WERI-Rb-1 (cell line): Measurements from ENCODE around the gene PLPPR5.

Source experiments
- DNase-seq: peaks from one replicate; pipeline ENCODE4 v3.0.0-alpha.2; 2020
- H3K27ac ChIP-seq: fragments of 250-450 bp; sonication (Bioruptor Pico); 2 replicates; pipeline ENCODE4 v1.5.1; 2020; ENCODE audit warnings: mild to moderate bottlenecking, moderate library complexity
- H3K27me3 ChIP-seq: fragments of 250-450 bp; sonication (Bioruptor Pico); 2 replicates; pipeline ENCODE4 v1.5.1; 2021; ENCODE audit warnings: mild to moderate bottlenecking, low read depth, moderate library complexity; ENCODE audit not compliant: insufficient read depth, severe bottlenecking
- H3K36me3 ChIP-seq: fragments of 250-450 bp; sonication (Bioruptor Pico); 2 replicates; pipeline ENCODE4 v1.5.1; 2020; ENCODE audit warnings: mild to moderate bottlenecking, moderate library complexity
- H3K4me3 ChIP-seq: 2 replicates; pipeline ENCODE4 v1.5.1; 2011; ENCODE audit warnings: low read depth, mild to moderate bottlenecking, control low read depth, low read length
- H3K9me3 ChIP-seq: fragments of 250-450 bp; sonication (Bioruptor Pico); 2 replicates; pipeline ENCODE4 v1.5.1; 2021; ENCODE audit warnings: mild to moderate bottlenecking, moderate library complexity; ENCODE audit not compliant: severe bottlenecking
- TF ChIP-seq, protein P1 (sequence below): IDR thresholded peaks from 2 replicates; pipeline ENCODE4 v1.5.1; 2011; ENCODE audit warnings: low read depth, mild to moderate bottlenecking, control low read depth, inconsistent platforms, low read length

PLPPR5 gene

DNA sequence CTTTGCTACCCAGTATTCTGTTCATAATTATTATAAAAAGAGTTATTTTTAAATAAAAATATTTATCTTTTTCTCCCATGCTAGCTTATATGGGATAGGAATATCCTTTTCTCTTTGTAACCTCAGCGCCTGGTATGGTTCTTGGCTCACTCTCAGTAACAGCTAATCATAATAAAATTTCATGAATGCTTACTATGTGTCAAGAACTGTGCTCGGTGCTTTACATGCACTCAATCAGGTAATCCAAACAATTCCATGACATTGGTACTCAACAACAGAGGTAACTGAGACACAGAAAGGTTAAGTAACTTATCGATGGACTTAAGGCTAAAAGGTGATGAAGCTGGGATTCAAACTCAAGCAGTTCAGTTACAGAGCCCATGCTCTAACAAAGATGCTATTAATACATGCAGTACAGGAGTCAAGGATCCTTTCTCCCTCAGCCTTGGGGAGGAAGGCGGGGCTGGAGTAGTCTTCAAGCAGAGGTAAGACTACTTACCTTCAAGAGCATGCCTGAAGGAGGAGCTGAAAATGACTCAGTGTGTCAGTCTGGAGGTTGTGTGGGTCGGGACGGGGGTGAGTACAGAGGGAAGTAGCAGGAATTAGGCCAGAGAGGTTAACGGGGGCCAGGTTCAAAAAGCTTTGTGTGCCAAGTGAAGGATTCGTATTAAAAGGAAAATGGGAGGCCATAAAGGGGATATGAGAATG is 73.4 kb downstream of the PLPPR5 start:
- H3K27ac ChIP-seq: no peak overlapping the region
- no peaks in the 10 kb centered on the region for H3K9me3 ChIP-seq
- H3K27me3 ChIP-seq: no peaks in the 10 kb centered on the region
- TF ChIP-seq, protein P1, sequence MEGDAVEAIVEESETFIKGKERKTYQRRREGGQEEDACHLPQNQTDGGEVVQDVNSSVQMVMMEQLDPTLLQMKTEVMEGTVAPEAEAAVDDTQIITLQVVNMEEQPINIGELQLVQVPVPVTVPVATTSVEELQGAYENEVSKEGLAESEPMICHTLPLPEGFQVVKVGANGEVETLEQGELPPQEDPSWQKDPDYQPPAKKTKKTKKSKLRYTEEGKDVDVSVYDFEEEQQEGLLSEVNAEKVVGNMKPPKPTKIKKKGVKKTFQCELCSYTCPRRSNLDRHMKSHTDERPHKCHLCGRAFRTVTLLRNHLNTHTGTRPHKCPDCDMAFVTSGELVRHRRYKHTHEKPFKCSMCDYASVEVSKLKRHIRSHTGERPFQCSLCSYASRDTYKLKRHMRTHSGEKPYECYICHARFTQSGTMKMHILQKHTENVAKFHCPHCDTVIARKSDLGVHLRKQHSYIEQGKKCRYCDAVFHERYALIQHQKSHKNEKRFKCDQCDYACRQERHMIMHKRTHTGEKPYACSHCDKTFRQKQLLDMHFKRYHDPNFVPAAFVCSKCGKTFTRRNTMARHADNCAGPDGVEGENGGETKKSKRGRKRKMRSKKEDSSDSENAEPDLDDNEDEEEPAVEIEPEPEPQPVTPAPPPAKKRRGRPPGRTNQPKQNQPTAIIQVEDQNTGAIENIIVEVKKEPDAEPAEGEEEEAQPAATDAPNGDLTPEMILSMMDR: no peak
- no peak overlapping the region for H3K4me3 ChIP-seq
- no peak for DNase-seq
- H3K36me3 ChIP-seq: no peaks in the 10 kb centered on the region

DNA sequence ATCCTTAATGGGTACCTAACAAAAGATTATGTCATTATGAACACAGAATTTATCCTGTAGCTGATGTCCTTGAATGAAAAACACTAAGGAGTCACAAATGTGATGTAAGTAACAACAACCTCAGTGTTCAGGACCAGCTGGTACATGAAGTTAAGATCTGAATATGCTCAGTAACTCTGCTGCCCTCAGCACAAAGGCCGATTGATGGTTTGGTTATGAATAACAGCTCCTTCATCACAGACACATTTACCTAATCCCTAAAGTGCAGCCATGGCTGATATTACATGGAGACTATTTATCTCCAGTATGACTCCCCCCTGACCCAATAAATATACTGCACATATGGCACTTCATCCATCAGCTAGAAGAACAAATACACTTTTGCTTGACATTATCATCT is 75.2 kb downstream of the PLPPR5 start:
- TF ChIP-seq, protein P1: no peak
- H3K4me3 ChIP-seq: no peak overlapping the region
- no peaks in the 10 kb centered on the region for H3K27me3 ChIP-seq
- no peaks in the 10 kb centered on the region for H3K9me3 ChIP-seq
- H3K27ac ChIP-seq: no peak overlapping the region
- no peaks in the 10 kb centered on the region for H3K36me3 ChIP-seq
- DNase-seq: no peak

DNA sequence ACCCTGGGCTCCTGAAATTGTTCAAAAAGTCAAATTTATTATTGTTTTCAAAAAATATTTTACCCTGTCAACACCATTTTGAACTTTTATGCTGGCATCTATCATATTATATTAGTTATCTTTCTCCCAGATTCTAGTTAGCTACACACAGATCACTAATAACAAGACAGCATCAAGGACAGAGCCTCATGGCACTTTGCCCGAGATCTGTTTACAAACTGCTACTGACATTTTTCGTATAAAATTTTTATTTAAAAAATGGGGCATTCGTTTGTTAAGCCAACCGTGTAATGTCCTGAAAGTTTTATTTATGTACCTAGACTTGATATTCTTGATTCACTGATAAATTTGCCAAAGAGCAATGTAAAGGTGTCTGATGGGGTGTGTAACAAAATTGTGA is 78.1 kb downstream of the PLPPR5 start:
- TF ChIP-seq, protein P1: no peak
- H3K36me3 ChIP-seq: no peaks in the 10 kb centered on the region
- no peak overlapping the region for H3K4me3 ChIP-seq
- no peak overlapping the region for H3K27ac ChIP-seq
- H3K9me3 ChIP-seq: no peaks in the 10 kb centered on the region
- DNase-seq: no peak
- no peaks in the 10 kb centered on the region for H3K27me3 ChIP-seq

DNA sequence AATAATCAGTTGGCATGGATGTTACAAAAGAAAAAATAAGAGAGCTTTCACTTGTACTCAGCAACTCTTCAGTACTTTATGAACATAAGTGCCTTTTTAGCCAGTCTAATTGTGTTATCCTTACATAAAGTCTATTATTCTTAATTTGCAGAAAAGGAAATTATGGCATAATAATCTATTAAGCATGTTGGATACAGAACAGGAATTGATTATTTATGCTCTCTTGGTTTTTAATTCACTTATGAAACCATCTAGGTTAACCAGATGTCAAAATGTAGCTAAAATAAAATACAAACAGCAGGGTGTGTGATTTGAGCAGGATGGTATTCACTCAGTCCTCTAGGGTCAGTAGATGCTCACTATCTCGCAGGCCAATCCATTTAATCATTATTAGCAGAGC is 79.7 kb downstream of the PLPPR5 start:
- TF ChIP-seq, protein P1: no peak
- Histone ChIP-seq H3K36me3 (no peaks in the 10 kb centered on the region), H3K4me3 (no peak overlapping the region), H3K27me3 (no peaks in the 10 kb centered on the region), H3K9me3 (no peaks in the 10 kb centered on the region), H3K27ac (no peak overlapping the region)
- no peak for DNase-seq

DNA sequence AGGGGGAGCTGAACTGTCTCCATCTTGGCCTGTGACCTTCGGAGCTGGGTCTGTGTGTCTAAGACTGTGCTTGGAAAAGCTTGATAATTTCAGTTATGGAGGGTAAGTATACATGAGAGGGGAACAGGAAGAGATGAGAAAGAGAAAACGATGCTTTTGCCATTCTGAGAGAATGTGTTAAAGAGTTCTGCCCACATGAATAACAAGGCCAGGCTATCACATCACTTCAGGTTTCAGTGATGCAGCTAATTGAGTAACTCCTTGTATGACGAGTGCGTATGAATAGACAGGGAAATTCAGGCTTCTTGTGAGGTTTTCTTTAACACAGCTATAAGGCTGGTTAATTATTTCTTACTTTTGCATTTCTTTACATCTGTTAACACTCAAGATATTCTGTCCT is 81.0 kb downstream of the PLPPR5 start:
- Histone ChIP-seq H3K27ac (no peak overlapping the region), H3K4me3 (no peak overlapping the region), H3K27me3 (no peaks in the 10 kb centered on the region), H3K9me3 (no peaks in the 10 kb centered on the region), H3K36me3 (no peaks in the 10 kb centered on the region)
- no peak for DNase-seq
- TF ChIP-seq, protein P1: no peak

DNA sequence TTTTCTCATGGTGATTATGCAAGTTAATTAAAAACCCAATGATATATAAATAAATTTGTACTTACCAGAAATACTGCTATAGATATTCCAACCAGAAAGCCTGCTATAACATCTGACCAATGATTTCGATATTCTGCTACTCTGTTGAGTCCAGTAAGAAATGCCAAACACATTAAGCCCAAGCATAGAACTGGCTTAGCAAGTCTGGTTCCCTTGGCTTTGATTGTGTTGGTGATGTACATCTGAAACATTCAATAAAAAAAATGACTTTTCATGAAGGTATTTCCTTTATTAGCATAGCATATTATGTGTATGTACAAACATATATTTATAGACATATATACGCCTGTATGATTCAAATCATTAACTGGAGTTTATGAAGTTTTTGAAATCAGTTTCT is 82.8 kb downstream of the PLPPR5 start:
- H3K27ac ChIP-seq: no peak overlapping the region
- no peak for DNase-seq
- no peaks in the 10 kb centered on the region for H3K36me3 ChIP-seq
- no peaks in the 10 kb centered on the region for H3K9me3 ChIP-seq
- TF ChIP-seq, protein P1: no peak
- H3K4me3 ChIP-seq: no peak overlapping the region
- H3K27me3 ChIP-seq: no peaks in the 10 kb centered on the region
